ENCODE data around the gene CLIC1. TPM values are rescaled to one million over a fixed set of nuclear protein-coding genes. Genes with fewer than 3 reads are reported as not detected.

Gene CLIC1
- total and polyA plus RNA-seq, 2 experiments from 2014 or later: 576 to 784 TPM

- H3K36me3 ChIP-seq (ENCODE audit: low read depth): peaks cover 14% of the 10 kb centered on the region; the same call in 1 of the 2 replicates
- no peak overlapping the region for H3K27ac ChIP-seq
- in situ Hi-C loops (cut with MboI): no loop called here
- no peaks in the 10 kb centered on the region for H3K4me1 ChIP-seq (ENCODE audit: insufficient read depth)
- no peaks in the 10 kb centered on the region for H3K9me3 ChIP-seq (ENCODE audit: low read depth)
- no peak for DNase-seq
- H3K4me3 ChIP-seq: no peak overlapping the region
- no peaks in the 10 kb centered on the region for H3K27me3 ChIP-seq (replicated peaks; ENCODE audit: insufficient read depth)
- no peak overlapping the region for H3K9ac ChIP-seq
- H2AFZ ChIP-seq: no peak overlapping the region
- no peaks in the 10 kb centered on the region for H3K9me2 ChIP-seq (ENCODE audit: insufficient read depth)
- WGBS, 2 experiments (ENCODE audit: low coverage in 1 of 2, low lambda C conversion rate in 2 of 2, missing lambda C conversion rate in 2 of 2): 75 to 85% methylated on average over 10 of the region's 10 CpGs
- no peaks in the 10 kb centered on the region for H4K20me1 ChIP-seq (ENCODE audit: insufficient read depth)
- H3F3A ChIP-seq (ENCODE audit: insufficient read depth): no peaks in the 10 kb centered on the region
- H3K4me2 ChIP-seq (ENCODE audit: unreplicated experiment): no peak overlapping the region
- no peaks in the 10 kb centered on the region for H3K79me2 ChIP-seq (ENCODE audit: insufficient read depth)
- no peak for TF ChIP-seq EZH2phosphoT487 (IDR thresholded peaks at IDR 0.05; ENCODE audit: insufficient read depth, low read depth)
- no peak for TF ChIP-seq EZH2 (IDR thresholded peaks at IDR 0.05; ENCODE audit: insufficient read depth, poor library complexity, severe bottlenecking)
Measured at GRCh38 chr6:31690231-31691077, 45.9 kb downstream of the CLIC1 start.

GRCh38 chr6:31689249-31690110 is 46.9 kb downstream of the CLIC1 start:
- H3K36me3 ChIP-seq (ENCODE audit: low read depth): peaks cover 9% of the 10 kb centered on the region; the same call in 1 of the 2 replicates
- peak; percentile 25 for DNase-seq
- no peak overlapping the region for H2AFZ ChIP-seq
- 89 to 92% methylated on average over 11 of the region's 11 CpGs for WGBS, 2 experiments (ENCODE audit: low coverage in 1 of 2, low lambda C conversion rate in 2 of 2, missing lambda C conversion rate in 2 of 2)
- no peak overlapping the region for H3K4me2 ChIP-seq (ENCODE audit: unreplicated experiment)
- H3K9me3 ChIP-seq (ENCODE audit: low read depth): no peaks in the 10 kb centered on the region
- no peaks in the 10 kb centered on the region for H3K79me2 ChIP-seq (ENCODE audit: insufficient read depth)
- H3K4me1 ChIP-seq (ENCODE audit: insufficient read depth): no peaks in the 10 kb centered on the region
- no peaks in the 10 kb centered on the region for H3F3A ChIP-seq (ENCODE audit: insufficient read depth)
- no peaks in the 10 kb centered on the region for H4K20me1 ChIP-seq (ENCODE audit: insufficient read depth)
- TF ChIP-seq EZH2 (IDR thresholded peaks at IDR 0.05; ENCODE audit: insufficient read depth, poor library complexity, severe bottlenecking): no peak
- no peak for TF ChIP-seq EZH2phosphoT487 (IDR thresholded peaks at IDR 0.05; ENCODE audit: insufficient read depth, low read depth)
- H3K4me3 ChIP-seq: no peak overlapping the region
- no peak overlapping the region for H3K9ac ChIP-seq
- in situ Hi-C loops (cut with MboI): no loop called here
- H3K27ac ChIP-seq: no peak overlapping the region
- H3K27me3 ChIP-seq (replicated peaks; ENCODE audit: insufficient read depth): no peaks in the 10 kb centered on the region
- no peaks in the 10 kb centered on the region for H3K9me2 ChIP-seq (ENCODE audit: insufficient read depth)

- Histone ChIP-seq H3K36me3 (ENCODE audit: low read depth) (peaks cover 9% of the 10 kb centered on the region; the same call in 1 of the 2 replicates), H3K27me3 (replicated peaks; ENCODE audit: insufficient read depth) (no peaks in the 10 kb centered on the region), H3K4me3 (no peak overlapping the region), H3F3A (ENCODE audit: insufficient read depth) (no peaks in the 10 kb centered on the region), H3K4me1 (ENCODE audit: insufficient read depth) (no peaks in the 10 kb centered on the region), H3K9ac (no peak overlapping the region), H2AFZ (no peak overlapping the region), H4K20me1 (ENCODE audit: insufficient read depth) (no peaks in the 10 kb centered on the region), H3K79me2 (ENCODE audit: insufficient read depth) (no peaks in the 10 kb centered on the region), H3K9me2 (ENCODE audit: insufficient read depth) (no peaks in the 10 kb centered on the region), H3K4me2 (ENCODE audit: unreplicated experiment) (no peak overlapping the region), H3K9me3 (ENCODE audit: low read depth) (no peaks in the 10 kb centered on the region), H3K27ac (no peak overlapping the region)
- TF ChIP-seq EZH2 (IDR thresholded peaks at IDR 0.05; ENCODE audit: insufficient read depth, poor library complexity, severe bottlenecking) (no peak), EZH2phosphoT487 (IDR thresholded peaks at IDR 0.05; ENCODE audit: insufficient read depth, low read depth) (no peak)
- 76 to 85% methylated on average over 13 to 14 of the region's 14 CpGs for WGBS, 2 experiments (ENCODE audit: low coverage in 1 of 2, low lambda C conversion rate in 2 of 2, missing lambda C conversion rate in 2 of 2)
- no peak for DNase-seq
- in situ Hi-C loops (cut with MboI): no loop called here
Measured at GRCh38 chr6:31687860-31688693, 48.3 kb downstream of the CLIC1 start.

- no peaks in the 10 kb centered on the region for H4K20me1 ChIP-seq (ENCODE audit: insufficient read depth)
- H3F3A ChIP-seq (ENCODE audit: insufficient read depth): peaks cover under 1% of the 10 kb centered on the region; the same call in 1 of the 2 replicates
- in situ Hi-C loops (cut with MboI): no loop called here
- no peaks in the 10 kb centered on the region for H3K27me3 ChIP-seq (replicated peaks; ENCODE audit: insufficient read depth)
- no peaks in the 10 kb centered on the region for H3K9me3 ChIP-seq (ENCODE audit: low read depth)
- H3K36me3 ChIP-seq (ENCODE audit: low read depth): peaks cover 9% of the 10 kb centered on the region; the same call in 1 of the 2 replicates
- H3K9ac ChIP-seq: no peak overlapping the region
- TF ChIP-seq EZH2phosphoT487 (IDR thresholded peaks at IDR 0.05; ENCODE audit: insufficient read depth, low read depth): no peak
- TF ChIP-seq EZH2 (IDR thresholded peaks at IDR 0.05; ENCODE audit: insufficient read depth, poor library complexity, severe bottlenecking): no peak
- 80 to 81% methylated on average over 7 to 8 of the region's 8 CpGs for WGBS, 2 experiments (ENCODE audit: low coverage in 1 of 2, low lambda C conversion rate in 2 of 2, missing lambda C conversion rate in 2 of 2)
- H2AFZ ChIP-seq: no peak overlapping the region
- no peak overlapping the region for H3K27ac ChIP-seq
- no peaks in the 10 kb centered on the region for H3K4me1 ChIP-seq (ENCODE audit: insufficient read depth)
- no peaks in the 10 kb centered on the region for H3K79me2 ChIP-seq (ENCODE audit: insufficient read depth)
- H3K4me2 ChIP-seq (ENCODE audit: unreplicated experiment): no peak overlapping the region
- no peak for DNase-seq
- H3K9me2 ChIP-seq (ENCODE audit: insufficient read depth): no peaks in the 10 kb centered on the region
- no peak overlapping the region for H3K4me3 ChIP-seq
Measured at GRCh38 chr6:31687321-31687720, 49.0 kb downstream of the CLIC1 start.
